Lung (tissue), 12 donors: ENCODE data around the gene MYO10. TPM values are rescaled to one million over a fixed set of nuclear protein-coding genes. Genes with fewer than 3 reads are reported as not detected.

Experiments
- ATAC-seq: fragments of 200-7000 bp; cut with Tn5 transposase; one replicate; pipeline ENCODE4 v1.9.1; 2020; ENCODE audit warnings: moderate number of reproducible peaks; ENCODE audit not compliant: insufficient read depth, low FRiP score
- DNase-seq, 3 donors: peaks; one replicate each; pipeline ENCODE4 v3.0.0-alpha.2; 2013 to 2017
- H3K27ac ChIP-seq, 2 donors: one replicate each; pipeline ENCODE4 v1.5.1; 2013; ENCODE audit warnings: mild to moderate bottlenecking in 2 of 2, moderate library complexity in 2 of 2, control low read depth in 1 of 2, inconsistent platforms in 1 of 2, low read depth in 1 of 2, low read length in 1 of 2
- H3K27me3 ChIP-seq, 3 donors: one replicate each; pipeline ENCODE4 v1.5.1; 2013; ENCODE audit warnings: low read length in 2 of 3; ENCODE audit not compliant: control insufficient read depth in 3 of 3, insufficient read depth in 3 of 3
- H3K36me3 ChIP-seq, 4 donors: one replicate each; pipeline ENCODE4 v1.5.1; 2013; ENCODE audit warnings: low read length in 4 of 4, mild to moderate bottlenecking in 1 of 4, moderate library complexity in 1 of 4; ENCODE audit not compliant: control insufficient read depth in 4 of 4, insufficient read depth in 4 of 4
- H3K4me1 ChIP-seq, 5 donors: one replicate each; pipeline ENCODE4 v1.5.1; 2013; ENCODE audit warnings: low read length in 5 of 5, mild to moderate bottlenecking in 2 of 5, moderate library complexity in 1 of 5; ENCODE audit not compliant: control insufficient read depth in 5 of 5, insufficient read depth in 5 of 5
- H3K4me3 ChIP-seq: one replicate; pipeline ENCODE4 v1.5.1; 2013; ENCODE audit warnings: mild to moderate bottlenecking, control low read depth, moderate library complexity
- H3K9ac ChIP-seq, 2 donors: one replicate each; pipeline ENCODE4 v1.5.1; 2013; ENCODE audit warnings: low read length in 2 of 2, control low read depth in 1 of 2; ENCODE audit not compliant: insufficient read depth in 1 of 2
- H3K9me3 ChIP-seq, 4 donors: one replicate each; pipeline ENCODE4 v1.5.1; 2013; ENCODE audit warnings: low read length in 3 of 4, mild to moderate bottlenecking in 1 of 4, moderate library complexity in 1 of 4; ENCODE audit not compliant: control insufficient read depth in 4 of 4, insufficient read depth in 3 of 4
- CTCF ChIP-seq: IDR thresholded peaks from 2 replicates; pipeline ENCODE4 v1.5.1; 2012; ENCODE audit warnings: mild to moderate bottlenecking; ENCODE audit errors: control extremely low read depth, extremely low read depth
- whole genome bisulfite sequencing, 2 donors: extraction: QIAGEN DNeasy Blood & Tissue Kit; methylation state at CpG; one replicate each; pipeline ENCODE4 v1.1.7; 2013; 5-methylcytosine and 5-hydroxymethylcytosine counted together
- polyA plus RNA-seq, 2 donors: library from polyadenylated mRNA; stranded (reverse); fragments of 200-250 nt; gene quantifications; one replicate each; pipeline ENCODE4 v1.2.1, GENCODE V29; 2013
- total RNA-seq, 2 donors: library from RNA; depleted of rRNA in 1 of 2; stranded (reverse); fragments of >200 nt in 1 of 2; gene quantifications; one replicate each; pipeline ENCODE4 v1.2.1, GENCODE V29; 2014 to 2021
- donor health status: control.
- donor health status: control.
- donor health status: Bipolar disorder and iron deficiency.
- donor health status: healthy.
- donor health status: DM: yes; HTN: yes; CAD: no.

The MYO10 gene
- total and polyA plus RNA-seq, 4 donors, result 10.6 to 71.5 (median 28.2) TPM

- no peak overlapping the region for H3K9ac ChIP-seq
- H3K27me3 ChIP-seq, result no peaks in the 10 kb centered on the region
- peak overlapping the region in 1 of 2 donors; percentile 63 for H3K27ac ChIP-seq
- no peaks in the 10 kb centered on the region for H3K9me3 ChIP-seq
- ATAC-seq (no peak), DNase-seq (no peak)
- peaks cover 0 to 4% (median 0%) of the 10 kb centered on the region in 4 donors for H3K36me3 ChIP-seq
- no peak for TF ChIP-seq CTCF
- WGBS, 2 donors, result 76 to 88% methylated on average over 9 of the region's 9 CpGs
- H3K4me1 ChIP-seq, result peaks cover 7 to 31% (median 19%) of the 10 kb centered on the region in 5 donors
- no peak overlapping the region for H3K4me3 ChIP-seq
Observed at GRCh38 chr5:16810208-16810854, 125.8 kb downstream of the MYO10 start.

- Histone ChIP-seq H3K36me3 (peaks cover 0 to 4% (median 0%) of the 10 kb centered on the region in 4 donors), H3K27me3 (no peaks in the 10 kb centered on the region), H3K4me1 (peaks cover 7 to 31% (median 19%) of the 10 kb centered on the region in 5 donors), H3K27ac (peak overlapping the region in 1 of 2 donors; percentile 63), H3K4me3 (no peak overlapping the region), H3K9me3 (no peaks in the 10 kb centered on the region), H3K9ac (no peak overlapping the region)
- TF ChIP-seq CTCF, result no peak
- WGBS, 2 donors, result 53 to 76% methylated on average over 12 of the region's 12 CpGs
- DNase-seq, result peak in 1 of 3 donors; percentile 39
- peak; percentile 17 for ATAC-seq
Observed at GRCh38 chr5:16809395-16810207, 126.5 kb downstream of the MYO10 start.

- DNase-seq (peak in 2 of 3 donors; percentile 60 to 80), ATAC-seq (no peak)
- TF ChIP-seq CTCF, result no peak
- peaks cover 0 to 4% (median 0%) of the 10 kb centered on the region in 4 donors for H3K36me3 ChIP-seq
- H3K27ac ChIP-seq, result peak overlapping the region in 1 of 2 donors; percentile 32
- H3K4me1 ChIP-seq, result peaks cover 7 to 31% (median 19%) of the 10 kb centered on the region in 5 donors
- no peaks in the 10 kb centered on the region for H3K9me3 ChIP-seq
- H3K4me3 ChIP-seq, result no peak overlapping the region
- no peak overlapping the region for H3K9ac ChIP-seq
- WGBS, 2 donors, result 89 to 93% methylated on average over 11 of the region's 11 CpGs
- no peaks in the 10 kb centered on the region for H3K27me3 ChIP-seq
Observed at GRCh38 chr5:16809010-16809394, 127.1 kb downstream of the MYO10 start.
